Right hindlimb (tissue), 1 donor: Measurements from ENCODE around the gene TMPRSS6.
A peak's percentile ranks its signal among the peaks of the same experiment; 100 is the strongest.

Experiments
- DNase-seq: peaks from one replicate; pipeline ENCODE4 v3.0.0-alpha.2; 2018

The TMPRSS6 gene

DNA sequence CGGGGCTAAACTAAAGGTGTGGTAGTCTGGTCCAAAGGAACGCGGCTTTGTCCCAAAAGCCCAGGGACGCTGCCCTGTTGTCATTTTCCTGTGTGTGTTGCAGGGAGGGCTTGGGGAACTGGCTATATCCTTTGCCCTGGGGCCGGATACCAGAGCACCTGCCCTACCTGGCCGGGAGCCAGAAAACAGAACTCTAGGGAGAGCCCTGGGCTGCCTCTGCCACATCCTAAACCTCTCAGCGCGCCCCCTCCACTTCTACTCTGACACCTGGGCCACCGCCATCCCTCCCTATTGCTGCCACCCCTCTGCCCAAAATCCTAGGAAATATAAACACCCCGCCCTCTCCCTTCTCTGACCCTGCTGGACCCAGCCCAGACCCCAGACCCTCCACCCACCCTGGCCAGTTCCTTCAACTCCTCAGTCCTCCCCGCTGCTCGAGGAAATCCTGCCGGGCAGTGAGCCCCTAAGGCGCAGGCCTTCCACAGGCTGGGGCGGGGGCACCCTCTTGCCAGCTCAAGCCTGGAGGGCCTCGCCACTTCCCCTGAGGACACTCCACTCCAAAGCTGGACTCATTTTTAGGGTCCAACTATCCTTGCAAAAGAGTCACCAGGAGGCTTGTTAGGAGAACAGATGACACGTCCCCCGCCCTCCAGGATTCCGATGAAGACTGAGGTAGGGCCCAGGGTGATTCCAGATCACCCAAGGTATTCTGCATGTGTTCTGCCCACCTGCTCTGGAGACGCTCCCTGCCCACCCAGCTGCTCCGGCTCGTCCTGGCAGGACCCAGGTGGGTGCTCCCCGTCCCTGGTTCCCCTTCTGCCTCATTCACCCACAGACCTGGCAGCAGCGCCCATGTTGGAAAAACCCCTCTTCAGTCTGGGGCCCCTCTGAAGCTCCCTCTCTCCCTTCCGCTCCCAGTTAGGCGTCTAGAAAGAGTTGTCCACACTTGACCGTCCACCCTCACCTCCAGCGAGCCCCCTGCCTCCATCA lies 45.8 kb downstream of the TMPRSS6 start:
- no peak for DNase-seq

DNA sequence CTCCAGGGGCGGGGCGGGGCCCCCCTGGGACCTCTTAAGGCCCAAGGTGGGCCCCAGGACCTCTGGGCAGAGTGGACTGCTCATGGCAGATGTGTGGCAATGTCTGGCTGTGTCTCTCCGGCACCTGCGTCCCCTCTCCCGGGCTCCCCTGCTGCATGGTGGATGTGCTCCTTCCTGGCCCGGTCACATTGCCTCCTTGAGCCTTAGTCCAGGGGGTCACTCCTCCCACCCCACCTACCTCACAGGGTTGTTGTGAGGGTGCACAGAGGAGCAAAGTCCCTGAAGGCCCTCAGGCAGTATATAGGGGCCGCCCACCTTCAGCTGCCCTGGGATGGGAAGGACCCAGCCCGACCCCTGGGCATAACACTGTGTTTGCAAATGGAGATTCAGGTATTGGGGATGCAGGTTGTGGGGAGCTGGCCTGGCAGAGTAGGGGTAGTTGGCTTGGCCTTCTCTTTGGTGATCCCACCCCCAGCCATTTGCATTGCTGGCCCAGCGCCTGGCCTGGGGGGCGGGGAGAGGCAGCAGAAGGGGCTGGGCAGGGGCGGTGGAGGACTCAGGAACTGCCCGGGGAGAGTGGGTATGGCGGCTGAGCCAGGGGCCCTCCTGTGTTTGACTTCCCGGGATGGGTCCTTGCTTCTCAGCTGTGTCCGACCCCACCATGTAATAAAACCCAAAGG lies 46.7 kb downstream of the TMPRSS6 start:
- DNase-seq: no peak

DNA sequence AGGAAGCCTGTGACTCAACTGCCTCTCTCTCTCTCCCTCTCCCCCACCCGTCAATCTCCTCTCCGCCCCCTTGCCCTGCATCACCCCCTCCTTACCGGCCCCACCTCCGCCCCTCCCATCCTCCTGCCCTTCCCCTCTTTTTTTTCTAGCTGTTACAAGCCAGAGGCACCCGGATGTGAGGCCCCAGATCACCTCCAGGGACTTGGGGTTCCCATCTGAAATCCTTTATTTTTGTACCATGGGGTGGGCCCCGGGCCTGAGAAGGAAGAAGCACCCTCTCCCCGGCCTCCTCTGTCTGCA lies 47.2 kb downstream of the TMPRSS6 start:
- no peak for DNase-seq

DNA sequence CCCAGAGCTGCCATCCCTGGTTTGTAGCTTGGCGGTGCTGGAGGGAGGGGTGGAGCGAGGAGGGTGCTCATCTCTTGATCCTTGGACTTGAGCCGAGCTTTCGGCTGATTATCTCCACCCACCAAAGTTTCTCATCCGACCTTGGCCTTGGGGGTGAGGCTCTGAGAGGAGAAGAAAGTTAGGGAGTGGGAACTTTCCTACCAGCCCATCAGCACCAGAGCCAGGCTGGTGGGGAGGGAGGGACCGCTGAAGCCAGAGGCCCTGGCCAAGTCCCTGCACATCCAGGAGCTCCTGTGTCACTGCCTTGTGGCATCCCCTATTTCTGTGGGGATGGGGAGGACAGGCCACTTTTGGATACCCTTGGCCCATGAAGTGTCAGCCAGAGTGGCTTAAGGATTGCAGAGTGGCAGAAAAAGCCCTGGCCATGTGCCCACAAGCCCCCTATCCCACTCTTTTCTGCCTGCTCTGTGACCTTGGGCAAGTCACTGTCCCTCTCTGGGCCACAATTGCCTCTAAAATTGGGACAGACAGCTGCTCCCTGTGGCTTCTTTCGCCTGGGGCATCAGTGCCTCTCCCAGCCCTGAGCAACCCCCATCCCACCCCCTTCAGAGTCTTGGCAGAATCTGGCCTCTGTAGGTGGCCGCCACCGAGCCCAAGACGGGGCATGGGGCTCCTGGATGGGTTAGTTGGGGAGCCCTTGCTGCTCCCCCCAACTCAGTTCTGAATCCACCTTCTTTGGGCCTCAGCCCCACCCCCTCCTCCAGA lies 47.7 kb downstream of the TMPRSS6 start:
- no peak for DNase-seq

DNA sequence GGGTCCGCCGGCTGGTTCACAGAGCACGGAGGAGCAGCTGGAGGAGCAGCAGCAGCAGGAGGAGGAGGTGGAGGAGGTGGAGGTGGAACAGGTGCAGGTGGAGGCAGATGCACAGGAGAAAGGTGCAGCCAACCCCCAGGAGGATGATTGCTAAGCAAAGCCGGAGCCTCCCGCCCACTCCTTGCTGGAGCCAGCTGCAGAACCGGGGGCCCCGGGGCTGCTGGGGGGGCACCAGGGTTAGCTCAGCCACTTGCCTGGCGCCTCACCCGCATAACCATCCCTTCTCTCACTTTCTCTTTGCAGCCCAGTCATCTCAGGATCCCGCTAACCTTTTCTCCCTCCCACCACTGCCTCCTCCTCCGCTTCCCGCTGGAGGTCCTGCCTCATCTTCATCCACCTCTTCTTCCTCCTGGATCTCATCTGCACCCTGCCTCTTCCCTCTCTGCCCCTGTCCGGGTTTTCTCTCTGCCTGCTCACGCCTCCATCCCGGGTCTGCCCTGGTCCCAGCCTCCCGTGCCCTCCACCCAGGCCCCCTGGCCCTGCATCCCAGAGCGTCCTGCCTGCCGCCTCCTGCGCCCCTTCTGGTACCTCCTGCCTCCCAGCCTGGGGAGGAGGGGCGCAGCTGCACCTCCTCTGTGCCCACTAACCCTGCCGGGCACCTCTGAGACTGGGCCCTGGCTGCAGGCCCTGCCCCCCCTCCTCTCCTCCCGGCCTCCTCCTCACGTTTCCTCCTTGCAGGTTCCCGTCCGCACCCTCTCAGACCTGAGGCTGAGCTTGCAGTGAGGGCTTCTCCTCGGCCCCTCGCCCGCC lies 48.5 kb downstream of the TMPRSS6 start:
- no peak for DNase-seq

DNA sequence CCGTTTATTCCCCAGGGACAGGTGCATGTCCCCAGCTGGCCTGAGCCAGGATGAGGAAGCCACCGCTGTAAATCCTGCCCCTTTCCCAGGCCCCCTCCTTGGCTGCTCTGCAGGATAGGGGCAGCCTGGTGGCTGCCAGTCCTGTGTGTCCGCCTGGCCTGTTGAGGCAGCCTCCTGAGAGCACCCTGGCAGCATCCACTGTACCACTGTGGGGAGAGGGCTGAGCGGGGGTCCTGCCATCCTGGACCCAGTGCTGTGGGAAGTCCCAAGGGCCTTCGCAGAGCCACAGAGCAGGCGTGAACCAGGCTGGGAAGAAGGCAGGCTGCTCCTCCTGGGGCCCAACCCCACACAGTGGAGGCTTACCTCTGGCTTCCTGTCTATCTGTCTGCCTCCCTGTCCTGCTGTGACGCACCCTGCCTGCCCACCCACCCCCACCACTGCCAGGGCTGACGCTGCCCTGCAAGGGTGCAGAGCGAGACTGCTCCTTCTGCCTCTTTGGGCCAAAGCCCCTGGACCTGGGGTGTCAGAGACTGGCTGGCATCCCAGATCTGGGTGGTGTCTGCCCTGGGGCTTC lies 49.5 kb downstream of the TMPRSS6 start:
- no peak for DNase-seq

DNA sequence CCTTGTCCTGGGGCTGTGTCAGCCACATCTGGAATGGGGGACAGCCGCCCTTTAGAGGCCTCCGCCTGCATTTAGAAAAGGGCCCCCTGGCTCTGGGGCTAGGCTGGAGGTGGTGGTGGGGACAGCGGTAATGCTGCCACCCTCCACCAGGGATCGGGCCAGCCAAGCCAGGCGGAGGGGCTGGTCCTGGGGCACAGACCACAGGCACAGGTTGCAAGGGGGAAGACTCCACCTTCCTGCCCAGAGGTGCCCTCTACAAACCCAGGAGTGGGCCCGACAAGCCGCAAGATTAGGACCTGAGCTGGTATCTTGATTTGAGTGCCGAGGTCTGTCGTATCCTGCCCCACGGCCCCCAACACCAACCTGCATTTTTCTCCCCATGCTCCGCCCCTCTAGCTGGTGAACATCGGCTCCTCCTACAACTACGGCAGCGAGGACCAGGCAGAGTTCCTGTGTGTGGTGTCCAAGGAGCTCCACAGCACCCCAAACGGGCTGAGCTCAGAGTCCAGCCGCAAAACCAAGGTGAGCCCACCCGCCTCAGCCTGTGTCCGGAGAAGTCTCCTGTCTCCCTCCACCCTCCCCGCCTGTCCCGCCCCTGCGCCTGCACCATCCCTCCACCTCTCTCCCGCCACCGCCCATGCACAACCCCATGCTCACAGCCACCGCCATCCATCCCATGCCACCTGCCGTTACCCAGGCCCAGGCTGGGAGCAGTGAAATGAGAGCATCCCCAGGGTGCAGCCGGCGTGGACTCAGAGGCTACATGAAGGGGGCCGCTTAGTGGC lies 50.4 kb downstream of the TMPRSS6 start:
- no peak for DNase-seq

DNA sequence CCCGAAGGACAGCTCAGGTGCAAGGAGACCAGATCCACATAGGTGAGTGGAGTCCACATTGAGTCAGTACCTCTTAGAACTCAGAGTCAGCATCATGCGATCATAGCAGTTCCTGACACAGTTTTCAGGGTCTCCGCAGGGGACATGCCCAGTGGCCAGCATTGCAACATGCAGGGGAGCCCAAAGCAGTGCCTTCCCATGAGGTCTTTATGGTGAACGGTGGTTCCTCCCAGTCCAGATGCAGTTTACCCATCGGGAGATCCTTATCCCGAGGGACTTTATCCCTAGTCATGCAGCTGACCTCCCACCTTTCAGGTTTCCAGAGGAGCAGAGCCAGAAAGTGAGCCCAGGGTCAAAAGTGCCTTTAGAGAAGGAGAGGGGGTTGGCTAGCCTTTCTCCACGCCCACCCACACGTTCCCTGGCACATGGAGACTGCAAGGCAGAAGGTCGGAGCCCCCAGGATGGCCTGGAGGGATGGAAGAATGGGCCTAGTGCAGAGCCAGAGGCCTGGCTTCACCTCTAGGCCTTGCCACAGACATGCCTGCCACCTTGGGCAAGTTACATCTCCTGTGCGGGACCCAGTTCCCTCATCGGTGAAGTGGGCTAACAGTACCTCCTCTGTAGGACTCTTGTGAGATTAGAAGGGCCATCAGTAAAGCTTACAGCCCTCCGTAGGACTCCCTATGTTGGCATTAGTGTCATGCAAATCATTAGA lies 51.6 kb downstream of the TMPRSS6 start:
- DNase-seq: no peak

DNA sequence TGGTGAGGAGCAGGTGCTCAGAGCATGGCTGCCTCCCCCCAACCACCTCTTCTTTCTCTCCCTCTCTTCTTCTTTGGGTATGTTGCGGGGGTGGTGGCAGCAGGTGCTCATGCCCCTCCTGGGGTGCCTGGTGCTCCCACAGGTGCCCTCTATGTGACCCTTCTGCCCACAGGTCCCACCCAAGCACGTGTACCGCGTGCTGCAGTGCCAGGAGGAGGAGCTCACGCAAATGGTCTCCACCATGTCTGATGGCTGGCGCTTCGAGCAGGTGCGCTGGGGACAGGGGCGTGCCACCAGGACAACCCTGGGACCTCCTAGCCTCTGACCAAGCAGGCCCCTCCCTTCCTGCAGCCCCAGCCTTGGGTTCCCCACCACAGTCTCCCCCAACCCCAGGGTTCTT lies 52.3 kb downstream of the TMPRSS6 start:
- no peak for DNase-seq

DNA sequence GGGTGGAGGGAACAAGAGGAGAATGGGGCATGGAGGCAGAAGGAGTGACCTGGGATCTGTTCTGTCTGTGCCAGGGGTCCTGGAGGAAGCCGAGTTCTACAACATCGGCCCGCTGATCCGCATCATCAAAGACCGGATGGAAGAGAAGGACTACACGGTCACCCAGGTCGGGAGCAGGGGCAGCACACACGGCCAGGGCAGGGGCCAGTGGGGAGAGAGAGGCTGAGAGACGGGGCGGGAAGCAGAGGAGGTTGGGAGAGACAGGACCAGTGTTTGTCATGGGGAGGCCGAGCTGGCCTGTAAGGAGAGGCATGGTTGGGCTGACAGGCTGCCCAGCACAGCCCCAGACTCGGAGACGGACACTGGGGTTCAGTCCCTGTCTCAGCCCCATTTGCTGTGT lies 53.3 kb downstream of the TMPRSS6 start:
- DNase-seq: no peak

DNA sequence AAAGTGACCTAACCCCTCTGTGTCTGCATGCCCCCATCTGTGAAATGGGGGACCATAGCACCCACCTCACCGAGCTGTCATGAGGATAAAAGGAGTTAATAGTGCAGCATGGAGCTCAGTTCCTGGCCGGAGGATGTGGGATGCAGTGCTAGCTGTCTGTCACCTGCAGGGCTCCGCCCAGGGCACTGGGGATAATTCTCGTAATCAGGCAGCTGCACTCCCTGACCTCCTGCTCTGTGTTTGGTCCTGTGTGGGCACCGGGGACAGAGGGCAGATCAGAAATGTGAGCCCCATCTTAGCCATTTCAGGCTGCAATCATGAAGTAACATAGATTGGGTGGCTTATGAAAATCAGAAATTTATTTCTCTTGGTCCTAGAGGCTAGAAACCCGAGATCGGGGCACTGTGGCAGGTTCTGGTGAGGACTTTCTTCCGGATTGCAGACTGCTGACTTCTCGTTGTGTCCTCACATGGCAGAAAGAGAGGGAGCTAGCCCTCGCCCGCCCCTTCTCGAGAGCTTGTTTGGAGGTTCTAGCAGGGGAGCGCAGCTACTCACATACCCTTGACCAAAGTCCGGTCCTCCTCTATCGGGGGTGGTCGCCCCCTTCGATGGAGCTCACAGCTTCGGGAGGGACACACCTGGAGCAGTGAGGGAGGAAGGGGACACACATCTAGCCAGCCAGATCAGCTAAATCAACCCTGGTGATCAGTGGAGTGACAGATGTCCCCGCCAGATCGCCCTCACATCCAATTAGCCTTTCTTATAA lies 54.7 kb downstream of the TMPRSS6 start:
- DNase-seq: no peak

DNA sequence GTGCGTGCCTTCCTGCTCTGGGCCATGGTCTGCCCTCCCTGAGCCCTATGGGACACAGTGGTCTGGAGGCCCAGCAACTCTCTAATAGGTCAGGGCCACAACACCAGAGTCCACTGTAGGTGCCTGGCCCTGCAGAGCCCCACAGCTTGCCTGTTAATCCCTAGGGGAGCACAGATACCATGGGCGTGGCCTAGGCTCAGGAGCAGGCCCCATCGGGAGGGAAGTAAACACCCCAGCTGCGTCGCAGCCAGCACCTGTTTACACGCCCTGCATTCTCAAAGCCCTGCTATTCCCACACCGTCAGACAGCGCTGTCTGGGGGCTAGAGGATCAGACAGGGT lies 55.5 kb downstream of the TMPRSS6 start:
- no peak for DNase-seq

DNA sequence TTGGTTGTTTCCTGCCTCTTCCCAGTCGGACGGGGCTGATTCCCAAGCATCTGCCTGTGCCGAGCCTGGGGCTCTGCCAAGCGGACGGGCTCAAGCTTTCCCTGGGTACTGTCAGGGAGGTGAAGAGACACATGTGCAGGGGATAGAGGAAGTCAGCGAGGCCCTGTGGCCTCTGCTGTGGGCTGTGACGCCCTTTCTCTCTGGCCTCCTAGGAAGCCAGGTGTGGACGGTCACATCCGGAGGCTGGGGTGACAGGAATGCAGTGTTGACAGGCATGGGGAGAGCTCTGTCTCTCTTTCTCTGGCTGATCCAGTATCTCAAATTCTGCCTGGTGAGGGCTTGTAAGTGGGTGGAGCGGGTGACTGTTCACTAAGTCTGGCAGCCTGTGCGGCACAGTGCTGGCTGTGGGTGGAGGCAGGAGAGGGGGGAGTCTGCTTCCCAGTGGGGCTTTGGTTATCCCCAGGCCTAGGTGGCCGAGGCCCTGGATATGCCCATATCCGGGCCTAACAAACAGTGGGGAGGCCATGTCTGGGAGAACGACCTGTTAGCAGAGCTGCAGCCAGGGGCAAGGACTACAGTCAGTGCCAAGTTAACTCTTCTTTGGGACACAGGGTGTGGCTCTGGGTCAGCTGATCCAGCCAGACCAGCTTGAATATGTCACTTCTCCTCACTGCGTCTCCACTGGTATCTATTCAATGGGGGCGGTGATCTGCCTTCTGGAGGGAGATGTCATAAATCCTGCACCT lies 56.0 kb downstream of the TMPRSS6 start:
- DNase-seq: no peak

DNA sequence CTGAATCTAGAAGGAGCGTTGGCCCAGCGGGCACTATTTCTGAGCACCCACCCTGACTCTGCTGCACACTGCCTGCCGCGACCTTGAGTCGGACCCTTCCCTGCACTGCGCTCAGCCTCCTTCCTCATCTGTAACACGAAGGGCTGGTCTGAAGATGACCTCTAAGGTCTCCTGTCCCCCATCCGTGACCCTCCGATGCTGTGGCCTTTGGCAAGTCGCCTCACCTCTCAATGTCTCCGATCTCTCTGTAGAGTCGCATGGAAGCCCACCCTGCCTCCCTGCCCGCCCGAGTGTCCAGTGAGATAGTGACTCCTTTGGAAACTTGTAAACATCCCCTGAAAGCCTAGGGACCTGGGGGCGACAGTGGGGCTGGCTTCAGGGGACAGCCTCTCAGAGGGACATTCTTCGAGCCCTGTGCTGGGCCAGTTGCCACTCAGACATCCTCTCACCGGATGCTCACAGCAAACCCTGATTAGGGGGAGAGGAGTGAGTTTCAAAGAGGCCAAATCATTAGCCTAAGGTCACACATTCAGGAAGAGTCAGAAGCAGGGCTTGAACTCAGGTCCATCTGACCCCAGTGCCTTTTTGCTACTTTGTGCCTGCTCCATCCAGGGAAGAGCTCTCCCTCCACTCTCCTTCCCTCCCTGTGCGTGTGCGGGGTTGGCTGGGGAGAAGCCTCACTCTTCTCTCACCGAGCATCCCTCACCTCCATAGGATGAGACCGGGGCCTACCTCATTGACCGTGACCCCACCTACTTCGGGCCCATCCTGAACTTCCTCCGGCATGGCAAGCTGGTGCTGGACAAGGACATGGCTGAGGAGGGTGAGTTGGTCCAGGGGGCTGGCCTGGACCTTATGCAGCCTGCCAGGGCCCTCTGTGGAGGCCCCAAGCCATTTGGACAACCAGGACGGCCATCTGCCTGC lies 56.9 kb downstream of the TMPRSS6 start:
- DNase-seq: no peak

DNA sequence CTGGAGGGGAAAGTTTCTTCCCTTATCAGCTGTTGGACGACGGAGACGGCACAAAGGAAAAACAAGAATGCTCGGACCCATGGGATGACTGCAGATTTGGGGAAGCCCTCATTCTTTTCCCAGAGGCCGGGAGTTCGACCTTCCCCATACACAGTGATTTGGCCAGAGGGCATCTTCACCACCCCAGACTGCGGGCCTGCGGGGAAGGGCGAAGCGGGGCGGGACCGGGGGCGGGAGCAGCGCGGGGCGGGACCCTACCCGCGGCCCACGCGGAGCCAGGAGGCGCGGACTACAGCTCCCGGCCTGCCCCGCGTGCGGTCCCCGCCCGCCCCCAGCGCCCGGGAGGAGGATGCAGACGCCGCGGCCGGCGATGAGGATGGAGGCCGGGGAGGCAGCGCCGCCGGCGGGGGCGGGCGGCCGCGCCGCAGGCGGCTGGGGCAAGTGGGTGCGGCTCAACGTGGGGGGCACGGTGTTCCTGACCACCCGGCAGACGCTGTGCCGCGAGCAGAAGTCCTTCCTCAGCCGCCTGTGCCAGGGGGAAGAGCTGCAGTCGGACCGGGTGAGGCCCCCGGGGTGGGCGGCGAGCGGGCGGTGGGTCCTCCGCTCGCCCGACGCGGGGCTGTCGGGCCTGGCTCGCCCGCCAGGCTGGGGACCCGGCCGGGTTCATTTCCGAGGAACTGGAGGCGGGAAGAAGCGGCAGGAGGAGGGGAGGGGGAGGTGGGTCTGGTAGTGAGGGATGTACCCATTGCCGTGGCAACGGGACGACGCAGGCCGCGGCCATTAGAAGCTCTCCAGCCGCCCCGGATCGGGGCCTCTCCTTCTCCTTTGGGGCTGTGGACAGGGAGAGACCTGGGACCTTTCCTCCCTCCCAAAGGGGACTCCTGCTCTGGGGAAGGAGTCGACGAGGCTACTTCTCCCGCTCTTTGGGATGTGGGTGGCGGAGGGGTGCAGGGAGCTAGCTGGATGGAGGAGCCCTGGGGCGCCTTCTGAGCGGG lies 57.8 kb downstream of the TMPRSS6 start, which contains the start of gene KCTD17:
KCTD17 (plus strand) TSS at position 352 of the 995 bp plus-strand sequence; CDS start at position 371, 19 bp downstream.
- peak; percentile 86 for DNase-seq

DNA sequence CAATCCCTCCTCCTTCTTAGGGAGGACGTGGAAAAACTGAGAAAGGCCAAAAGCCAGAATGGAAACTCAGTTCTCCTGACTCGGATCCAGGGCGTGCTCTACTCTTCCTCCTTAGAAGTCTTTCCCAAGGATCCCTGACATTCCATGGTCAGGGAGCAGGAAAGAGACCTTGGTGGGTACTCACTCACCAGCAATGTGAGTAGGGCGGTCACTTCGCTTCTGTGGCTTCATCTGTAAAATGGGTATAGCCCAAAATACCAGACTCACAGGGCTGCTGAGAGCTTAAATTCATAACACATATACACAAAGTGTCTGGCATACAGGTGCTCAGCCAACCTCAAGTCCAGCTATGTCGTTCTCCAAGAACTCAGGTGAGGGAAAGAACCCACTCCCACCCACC lies 58.6 kb downstream of the TMPRSS6 start:
- DNase-seq: no peak

DNA sequence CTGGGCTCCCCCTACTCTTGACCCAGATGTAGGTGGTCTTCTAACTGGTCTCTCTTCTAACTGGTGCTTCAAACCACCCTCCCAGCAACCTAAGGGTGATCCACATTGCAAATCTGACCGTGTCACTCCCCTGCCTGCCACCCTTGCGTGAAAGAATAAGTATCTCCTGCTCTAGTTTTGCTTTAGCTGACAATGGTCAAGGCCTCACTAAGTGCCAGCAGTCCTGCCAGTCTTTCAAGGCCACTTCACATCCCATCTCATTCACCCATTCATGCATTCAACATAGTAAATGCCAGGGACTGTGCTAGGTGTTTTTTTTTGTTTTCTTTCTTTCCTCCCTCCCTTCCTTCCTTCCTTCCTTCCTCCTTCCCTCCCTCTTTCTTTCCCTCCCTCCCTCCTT lies 60.3 kb downstream of the TMPRSS6 start:
- no peak for DNase-seq
